ENCODE data around the gene NKIRAS2.

Gene NKIRAS2

GRCh38 chr17:42055027-42055426 lies 35.1 kb downstream of the NKIRAS2 start:
- DNase-seq: no peak

GRCh38 chr17:42055496-42055895 lies 35.6 kb downstream of the NKIRAS2 start:
- DNase-seq: no peak

- no peak for DNase-seq
Measured at GRCh38 chr17:42056635-42057034, 36.7 kb downstream of the NKIRAS2 start.

- no peak for DNase-seq
Measured at GRCh38 chr17:42058063-42058462, 38.2 kb downstream of the NKIRAS2 start.

- no peak for DNase-seq
Measured at GRCh38 chr17:42059815-42060214, 39.9 kb downstream of the NKIRAS2 start.

- DNase-seq: no peak
Measured at GRCh38 chr17:42060231-42060630, 40.3 kb downstream of the NKIRAS2 start.

- DNase-seq: no peak
Measured at GRCh38 chr17:42061646-42062487, 42.0 kb downstream of the NKIRAS2 start.

GRCh38 chr17:42062681-42063080 lies 42.8 kb downstream of the NKIRAS2 start:
- DNase-seq: no peak

- DNase-seq: no peak
Measured at GRCh38 chr17:42065201-42065600, 45.3 kb downstream of the NKIRAS2 start.

- DNase-seq: peak in 33 of 56 donors; percentile 2 to 68 (median 15)
Measured at GRCh38 chr17:42067371-42068091, 47.6 kb downstream of the NKIRAS2 start.

- no peak for DNase-seq
Measured at GRCh38 chr17:42068979-42069378, 49.1 kb downstream of the NKIRAS2 start.

- DNase-seq: no peak
Measured at GRCh38 chr17:42071810-42072209, 51.9 kb downstream of the NKIRAS2 start.

- no peak for DNase-seq
Measured at GRCh38 chr17:42072323-42073187, 52.7 kb downstream of the NKIRAS2 start.
